Panc1 (cell line): Measurements from ENCODE around the gene MED9.

Experiments
- CTCF ChIP-seq: fragments of 450-650 bp; IDR thresholded peaks from 2 replicates; pipeline ENCODE4 v1.5.1; 2017; ENCODE audit warnings: mild to moderate bottlenecking
- POLR2AphosphoS5 ChIP-seq: IDR thresholded peaks from 2 replicates; pipeline ENCODE4 v1.6.1; 2012; ENCODE audit warnings: mild to moderate bottlenecking, low read depth, low read length, moderate library complexity
- REST ChIP-seq, 2 experiments: IDR thresholded peaks; 2 replicates each; pipeline ENCODE4 v1.6.1; 2011 to 2012; ENCODE audit warnings: low read depth in 2 of 2, control low read depth in 1 of 2, low read length in 1 of 2, mild to moderate bottlenecking in 1 of 2, moderate library complexity in 1 of 2; ENCODE audit not compliant: insufficient read depth in 1 of 2
- TCF7L2 ChIP-seq: IDR thresholded peaks from 2 replicates; pipeline ENCODE4 v1.6.1; 2011; ENCODE audit warnings: mild to moderate bottlenecking, low read depth, low read length, inconsistent platforms

- no peak for TF ChIP-seq REST (IDR thresholded peaks at IDR 0.05; ENCODE audit: insufficient read depth in 1 of 2, low read depth in 2 of 2, low read length in 1 of 2)
- TF ChIP-seq CTCF: no peak
- TF ChIP-seq TCF7L2: no peak
- TF ChIP-seq POLR2AphosphoS5: no peak
These were observed 29.5 kb upstream of the MED9 start for GRCh38 chr17:17447264-17447663.
